Hepatic stellate cell (primary cell): ENCODE data around the gene CDH23.

Experiments used
- DNase-seq: peaks from one replicate; pipeline ENCODE4 v3.0.0; 2011; ENCODE audit warnings: low spot score

CDH23 gene

DNA sequence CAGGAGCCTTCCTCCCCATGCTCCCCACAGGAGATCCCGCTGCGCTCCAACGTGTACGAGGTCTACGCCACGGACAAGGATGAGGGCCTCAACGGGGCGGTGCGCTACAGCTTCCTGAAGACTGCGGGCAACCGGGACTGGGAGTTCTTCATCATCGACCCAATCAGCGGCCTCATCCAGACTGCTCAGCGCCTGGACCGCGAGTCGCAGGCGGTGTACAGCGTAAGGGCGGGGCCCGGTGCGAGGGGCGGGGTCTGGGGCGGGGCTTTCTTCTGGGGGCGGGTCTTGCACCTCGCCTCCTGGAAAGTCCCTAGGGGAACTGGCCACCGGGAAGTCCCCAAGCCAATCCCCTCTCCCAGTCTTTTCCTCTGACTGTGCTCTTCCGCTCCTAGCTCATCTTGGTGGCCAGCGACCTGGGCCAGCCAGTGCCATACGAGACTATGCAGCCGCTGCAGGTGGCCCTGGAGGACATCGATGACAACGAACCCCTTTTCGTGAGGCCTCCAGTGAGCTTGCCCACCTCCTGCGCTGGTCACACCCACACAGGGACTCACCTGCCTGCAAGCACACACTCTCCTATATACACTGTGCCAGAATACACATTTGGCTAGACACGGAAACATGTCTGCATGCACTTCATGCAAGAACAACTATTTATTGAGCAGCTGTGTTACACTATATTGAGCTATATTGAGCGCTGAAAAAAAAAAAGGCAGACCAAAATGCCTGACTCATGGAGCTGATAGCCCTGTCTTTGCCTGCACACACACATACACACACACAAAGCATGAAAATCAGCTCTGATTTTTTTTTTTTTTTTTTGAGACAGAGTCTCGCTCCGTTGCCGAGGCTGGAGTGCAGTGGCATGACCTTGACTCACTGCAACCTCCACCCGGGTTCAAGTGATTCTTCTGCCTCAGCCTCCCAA lies 409.3 kb downstream of the CDH23 start:
- DNase-seq, result no peak

DNA sequence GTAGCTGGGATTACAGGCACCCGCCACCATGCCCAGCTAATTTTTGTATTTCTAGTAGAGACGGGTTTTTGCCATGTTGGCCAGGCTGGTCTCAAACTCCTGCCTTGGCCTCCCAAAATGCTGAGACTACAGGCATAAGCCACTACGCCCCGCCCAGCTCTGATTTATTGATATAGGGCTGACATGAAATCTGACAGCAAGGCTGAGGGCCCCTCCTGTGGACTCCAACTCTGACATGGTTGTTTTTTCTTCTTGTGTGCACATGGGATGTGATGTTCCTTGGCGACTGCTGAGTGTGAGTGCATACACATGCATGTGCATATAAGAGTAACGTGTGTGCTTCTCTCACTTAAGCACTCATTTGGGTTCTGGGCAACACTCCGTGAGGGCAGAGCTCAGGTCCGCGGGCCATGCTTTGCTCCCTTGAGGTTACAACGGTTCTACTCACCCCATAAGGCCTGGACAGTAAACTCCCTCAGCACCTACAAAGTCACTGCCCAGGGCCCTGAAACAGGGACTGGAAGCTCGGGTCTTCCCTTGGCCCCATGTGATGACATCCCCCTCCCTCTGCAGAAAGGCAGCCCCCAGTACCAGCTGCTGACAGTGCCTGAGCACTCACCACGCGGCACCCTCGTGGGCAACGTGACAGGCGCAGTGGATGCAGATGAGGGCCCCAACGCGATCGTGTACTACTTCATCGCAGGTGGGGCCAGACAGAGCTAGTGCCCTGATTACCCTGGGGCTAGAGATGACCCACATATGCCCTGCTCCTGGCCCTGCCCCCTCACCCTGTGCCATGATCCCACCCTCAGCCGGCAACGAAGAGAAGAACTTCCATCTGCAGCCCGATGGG lies 410.2 kb downstream of the CDH23 start:
- no peak for DNase-seq

DNA sequence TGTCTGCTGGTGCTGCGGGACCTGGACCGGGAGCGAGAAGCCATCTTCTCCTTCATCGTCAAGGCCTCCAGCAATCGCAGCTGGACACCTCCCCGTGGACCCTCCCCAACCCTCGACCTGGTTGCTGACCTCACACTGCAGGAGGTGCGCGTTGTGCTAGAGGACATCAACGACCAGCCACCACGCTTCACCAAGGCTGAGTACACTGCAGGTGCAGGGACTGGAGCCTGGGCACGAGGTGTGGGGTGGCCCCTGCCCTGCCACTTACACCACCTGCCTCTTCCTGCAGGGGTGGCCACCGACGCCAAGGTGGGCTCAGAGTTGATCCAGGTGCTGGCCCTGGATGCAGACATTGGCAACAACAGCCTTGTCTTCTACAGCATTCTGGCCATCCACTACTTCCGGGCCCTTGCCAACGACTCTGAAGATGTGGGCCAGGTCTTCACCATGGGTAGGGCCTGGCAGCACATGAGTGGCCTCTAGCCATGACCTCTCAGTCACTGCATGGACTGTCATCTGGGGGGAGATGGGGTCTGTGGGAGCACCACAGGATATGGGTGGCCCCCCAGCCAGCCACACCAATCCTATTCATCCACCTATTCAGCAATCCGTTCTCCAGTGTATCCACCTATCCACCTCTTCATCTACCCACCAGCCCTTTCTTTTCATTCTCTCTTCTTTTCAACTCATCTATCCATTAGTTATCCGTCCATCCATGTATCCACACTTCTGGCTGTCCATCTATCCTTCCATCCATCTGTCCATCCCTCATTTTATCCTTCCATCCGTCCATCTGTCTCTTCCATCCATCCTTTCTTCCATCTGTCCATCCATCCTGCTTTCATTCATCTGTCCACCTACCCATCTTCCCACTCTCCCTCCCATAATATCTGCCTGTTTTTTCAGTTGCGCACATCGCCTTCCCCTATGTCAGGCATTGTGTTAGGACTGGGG lies 411.1 kb downstream of the CDH23 start:
- no peak for DNase-seq

DNA sequence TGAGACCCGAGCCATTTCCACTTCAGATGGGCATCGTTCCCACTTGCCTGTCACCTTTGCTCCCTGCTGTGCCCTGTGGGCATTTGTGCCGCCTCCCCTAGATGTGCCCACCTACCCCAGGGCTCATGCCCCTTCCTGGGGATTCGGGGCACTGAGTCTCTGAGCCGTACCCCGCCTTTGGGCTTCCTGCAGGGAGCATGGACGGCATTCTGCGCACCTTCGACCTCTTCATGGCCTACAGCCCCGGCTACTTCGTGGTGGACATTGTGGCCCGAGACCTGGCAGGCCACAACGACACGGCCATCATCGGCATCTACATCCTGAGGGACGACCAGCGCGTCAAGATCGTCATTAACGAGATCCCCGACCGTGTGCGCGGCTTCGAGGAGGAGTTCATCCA lies 412.9 kb downstream of the CDH23 start:
- DNase-seq, result no peak

DNA sequence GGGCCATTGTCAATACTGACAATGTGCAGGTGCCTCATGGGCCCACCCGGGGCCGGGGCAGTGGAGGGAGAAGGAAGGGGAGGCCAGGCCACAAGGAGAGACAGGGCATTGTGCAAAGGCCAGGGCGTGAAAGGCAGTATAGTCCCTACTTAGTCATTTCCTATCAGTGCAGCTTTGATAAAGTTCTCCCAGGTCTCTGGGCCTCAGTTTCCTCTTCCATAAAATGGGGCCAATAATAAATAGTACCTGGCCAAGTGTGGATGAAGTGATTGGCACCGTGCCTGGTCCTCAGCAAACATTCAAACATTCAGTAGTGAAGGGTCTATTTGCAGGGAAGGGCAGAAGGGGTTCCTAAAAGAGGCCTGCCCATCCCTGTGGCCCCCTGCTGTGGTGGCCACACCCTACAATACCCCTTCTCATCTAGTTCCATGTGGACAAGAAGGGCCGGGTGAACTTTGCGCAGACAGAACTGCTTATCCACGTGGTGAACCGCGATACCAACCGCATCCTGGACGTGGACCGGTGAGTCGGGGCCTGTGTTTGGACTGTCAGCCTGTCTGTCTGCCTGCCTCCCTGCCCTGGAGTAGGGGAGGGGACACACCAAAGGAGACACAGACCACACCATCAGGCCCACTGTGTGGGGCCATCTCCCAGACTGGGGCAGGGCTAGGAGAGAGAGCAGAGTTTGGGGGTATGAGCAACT lies 413.5 kb downstream of the CDH23 start:
- DNase-seq, result no peak

DNA sequence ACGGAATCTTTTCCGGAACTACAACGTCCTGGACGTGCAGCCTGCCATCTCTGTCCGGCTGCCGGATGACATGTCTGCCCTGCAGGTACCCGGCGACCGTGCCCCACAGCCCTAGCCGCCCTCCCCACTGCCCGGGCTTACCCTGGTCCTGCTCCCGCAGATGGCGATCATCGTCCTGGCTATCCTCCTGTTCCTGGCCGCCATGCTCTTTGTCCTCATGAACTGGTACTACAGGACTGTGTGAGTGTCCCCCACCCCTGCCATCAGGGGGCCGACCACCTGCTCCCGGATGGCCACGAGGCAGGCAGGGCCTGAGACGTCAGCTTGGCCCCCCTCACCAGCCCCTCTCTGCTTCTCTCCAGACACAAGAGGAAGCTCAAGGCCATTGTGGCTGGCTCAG lies 414.6 kb downstream of the CDH23 start:
- DNase-seq, result no peak

DNA sequence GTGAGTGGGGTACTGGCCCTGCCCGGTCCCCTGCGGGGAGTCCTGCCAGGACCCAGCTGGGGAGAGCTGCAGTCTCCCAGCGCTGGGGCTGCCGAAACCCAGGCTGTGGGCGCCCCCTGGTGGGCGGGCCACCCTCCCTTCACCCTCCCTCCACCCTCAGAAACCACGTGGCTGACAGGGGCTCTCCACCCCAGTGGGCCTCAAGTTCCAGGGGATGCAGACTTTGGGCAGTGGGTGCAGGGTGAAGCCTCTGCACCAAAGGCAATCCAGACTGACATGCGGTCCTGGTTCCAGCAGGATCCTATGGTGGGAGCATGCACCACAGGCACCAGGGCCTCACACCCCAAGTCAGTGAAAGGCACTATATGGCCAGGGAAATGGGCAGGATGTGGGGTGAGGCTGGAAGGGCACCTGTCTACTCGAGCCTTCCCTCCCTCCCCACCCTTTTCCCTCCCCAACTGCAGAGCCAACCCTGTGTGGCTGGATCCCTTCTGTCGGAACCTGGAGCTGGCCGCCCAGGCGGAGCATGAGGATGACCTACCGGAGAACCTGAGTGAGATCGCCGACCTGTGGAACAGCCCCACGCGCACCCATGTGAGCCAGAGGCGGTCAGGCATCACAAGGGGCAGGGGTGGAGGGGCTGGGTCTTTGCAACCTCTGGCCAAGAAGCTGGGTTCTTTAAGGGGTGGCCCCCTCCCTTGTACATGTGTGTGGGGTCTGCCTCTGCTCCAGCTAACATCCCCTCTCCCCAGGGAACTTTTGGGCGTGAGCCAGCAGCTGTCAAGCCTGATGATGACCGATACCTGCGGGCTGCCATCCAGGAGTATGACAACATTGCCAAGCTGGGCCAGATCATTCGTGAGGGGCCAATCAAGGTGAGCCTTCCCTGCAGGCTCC lies 415.5 kb downstream of the CDH23 start:
- DNase-seq, result peak; percentile 87

DNA sequence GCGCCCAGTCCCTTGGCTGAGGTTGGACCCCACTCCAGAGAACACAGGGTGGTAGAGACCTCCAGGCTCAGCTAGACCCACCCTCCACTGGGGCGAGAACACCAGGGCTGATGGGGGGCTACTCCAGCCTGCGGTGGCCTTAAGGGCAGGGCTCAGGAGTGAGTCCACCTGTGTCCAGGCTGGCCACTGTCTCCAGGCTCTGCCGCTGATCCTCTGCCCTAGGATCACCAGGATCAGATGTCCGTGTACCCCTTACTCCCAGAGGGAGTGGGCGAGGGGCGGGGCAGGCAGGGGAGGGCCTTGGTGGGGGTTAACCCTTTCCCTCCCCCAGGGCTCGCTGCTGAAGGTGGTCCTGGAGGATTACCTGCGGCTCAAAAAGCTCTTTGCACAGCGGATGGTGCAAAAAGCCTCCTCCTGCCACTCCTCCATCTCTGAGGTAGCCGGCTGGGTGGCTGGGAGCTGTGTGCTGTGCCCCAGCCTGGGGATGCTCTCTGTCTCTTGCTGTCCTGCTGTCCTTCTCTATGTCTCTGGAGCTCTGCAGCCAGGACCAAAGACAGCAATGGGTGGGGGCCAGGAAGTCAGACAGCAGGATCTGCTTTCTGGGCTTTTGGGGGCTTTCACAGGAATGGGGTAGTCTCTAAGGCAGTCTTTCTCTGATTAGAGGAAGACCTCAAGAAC lies 416.3 kb downstream of the CDH23 start:
- DNase-seq, result no peak

DNA sequence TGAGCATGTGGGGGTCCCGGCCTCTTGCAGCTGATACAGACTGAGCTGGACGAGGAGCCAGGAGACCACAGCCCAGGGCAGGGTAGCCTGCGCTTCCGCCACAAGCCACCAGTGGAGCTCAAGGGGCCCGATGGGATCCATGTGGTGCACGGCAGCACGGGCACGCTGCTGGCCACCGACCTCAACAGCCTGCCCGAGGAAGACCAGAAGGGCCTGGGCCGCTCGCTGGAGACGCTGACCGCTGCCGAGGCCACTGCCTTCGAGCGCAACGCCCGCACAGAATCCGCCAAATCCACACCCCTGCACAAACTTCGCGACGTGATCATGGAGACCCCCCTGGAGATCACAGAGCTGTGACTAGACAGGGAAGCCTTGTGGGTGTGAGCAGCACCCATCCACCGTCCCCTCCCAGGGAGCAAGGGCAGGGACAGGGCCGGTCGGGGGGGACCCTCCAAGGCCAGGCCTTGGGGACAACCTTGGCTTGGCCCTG lies 418.2 kb downstream of the CDH23 start:
- DNase-seq, result no peak

DNA sequence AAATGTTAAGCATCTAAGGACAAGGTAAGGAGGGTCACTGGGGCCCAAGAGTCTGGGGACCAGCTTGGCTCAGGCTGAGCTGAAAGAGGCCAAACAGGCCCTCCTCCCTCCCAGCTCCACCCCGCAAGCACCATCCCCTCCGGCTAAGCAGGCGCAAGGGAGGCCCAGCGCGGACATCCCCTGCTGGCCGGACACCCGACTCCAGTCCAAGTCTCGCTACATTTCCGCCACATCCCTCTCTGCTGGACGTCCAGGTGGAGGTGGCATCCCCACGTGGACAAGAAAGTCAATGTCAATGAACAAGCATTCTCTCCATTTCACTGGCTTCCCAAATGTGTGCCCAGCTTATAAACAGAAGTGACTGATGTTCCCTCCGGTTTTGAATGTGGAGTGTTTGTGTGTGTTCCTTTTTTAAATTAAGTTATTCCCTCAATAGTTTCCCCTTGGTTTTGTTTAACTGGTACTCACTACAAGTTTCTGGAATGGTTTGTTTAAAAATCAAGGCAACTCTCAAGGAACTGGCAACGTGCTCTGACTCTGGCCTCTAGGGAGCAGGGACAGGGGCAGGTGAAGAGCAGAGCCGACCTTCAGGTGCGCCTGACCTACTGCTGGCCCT lies 418.9 kb downstream of the CDH23 start:
- no peak for DNase-seq

DNA sequence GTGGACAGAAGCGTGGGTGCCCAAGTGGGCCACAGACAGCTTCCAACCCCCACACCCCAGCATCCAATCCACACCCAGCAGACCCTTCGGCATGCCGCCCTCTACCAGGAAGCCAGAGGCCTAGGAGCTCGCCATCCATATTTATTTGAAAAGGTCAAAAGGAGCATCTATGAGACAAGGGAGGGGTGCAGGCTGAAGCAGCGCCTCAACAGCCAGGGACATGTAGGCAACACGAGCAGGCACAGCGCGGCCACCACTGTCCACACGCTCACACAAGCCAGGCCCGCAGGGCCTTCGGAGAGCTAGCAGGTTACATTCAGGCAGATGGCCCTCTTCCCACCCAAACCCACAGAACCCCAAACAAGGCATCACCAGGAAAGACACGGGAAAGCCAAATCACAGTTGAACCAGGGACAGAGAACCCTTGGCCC lies 419.7 kb downstream of the CDH23 start:
- no peak for DNase-seq

DNA sequence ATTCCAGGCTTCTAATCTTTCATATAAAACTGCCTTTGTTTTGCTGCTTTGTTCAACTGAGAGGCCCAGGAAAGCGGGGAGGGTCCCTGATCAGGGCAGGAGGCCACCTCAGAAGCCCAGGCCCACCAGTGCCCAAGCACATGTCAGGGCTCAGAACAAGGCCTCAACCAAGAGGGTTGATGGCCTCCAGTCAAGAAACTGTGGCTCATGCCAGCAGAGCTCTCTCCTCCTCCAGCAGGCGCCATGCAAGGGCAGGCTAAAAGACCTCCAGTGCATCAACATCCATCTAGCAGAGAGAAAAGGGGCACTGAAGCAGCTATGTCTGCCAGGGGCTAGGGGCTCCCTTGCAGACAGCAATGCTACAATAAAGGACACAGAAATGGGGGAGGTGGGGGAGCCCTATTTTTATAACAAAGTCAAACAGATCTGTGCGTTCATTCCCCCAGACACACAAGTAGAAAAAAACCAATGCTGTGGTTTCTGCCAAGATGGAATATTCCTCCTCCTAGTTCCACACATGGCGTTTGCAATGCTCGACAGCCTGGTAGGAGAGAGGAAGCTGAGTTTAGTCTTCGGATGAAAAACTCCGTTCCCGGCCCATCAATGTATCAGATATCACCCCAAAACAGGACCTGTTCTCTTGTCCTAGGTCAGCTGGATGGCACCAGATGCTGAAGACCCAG lies 420.4 kb downstream of the CDH23 start:
- no peak for DNase-seq

DNA sequence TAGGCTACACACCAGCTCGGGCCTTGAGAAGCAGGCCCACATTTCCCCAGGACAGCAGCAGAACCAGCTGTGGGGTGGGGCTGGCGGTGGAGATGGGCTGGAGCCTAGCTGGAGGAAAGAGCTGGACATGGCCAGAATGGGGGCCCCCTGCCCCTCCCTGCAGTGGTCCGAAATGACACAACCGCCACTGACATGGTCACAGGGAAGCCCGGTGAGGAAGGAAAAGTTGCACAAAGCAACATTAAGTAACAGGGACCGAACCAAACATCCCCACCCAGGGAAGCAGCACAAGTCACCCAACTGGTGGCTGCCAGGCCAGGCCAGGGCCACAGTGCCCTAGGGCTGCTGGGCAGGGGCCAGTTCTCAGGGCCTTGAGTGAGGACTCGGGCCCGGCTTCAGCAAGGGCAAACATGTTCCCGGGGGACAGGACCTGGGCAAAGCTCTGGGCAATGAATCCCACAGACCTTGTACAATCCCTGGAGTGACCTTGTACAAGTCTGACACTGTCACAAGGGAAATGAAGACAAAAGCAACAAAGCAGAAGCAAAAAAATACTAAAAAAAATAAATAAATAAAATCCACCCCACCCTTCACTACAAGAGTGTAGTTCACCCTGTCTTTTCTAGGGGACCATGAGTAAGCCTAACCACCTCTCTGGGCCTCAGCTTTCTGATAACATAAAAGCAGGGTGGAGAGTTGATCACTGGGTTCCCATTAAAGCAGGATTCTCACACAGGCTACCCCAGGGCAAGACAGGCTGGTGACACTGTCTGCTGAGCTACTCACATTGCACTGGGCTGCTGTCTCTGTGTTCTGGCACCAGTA lies 421.3 kb downstream of the CDH23 start:
- DNase-seq, result no peak

DNA sequence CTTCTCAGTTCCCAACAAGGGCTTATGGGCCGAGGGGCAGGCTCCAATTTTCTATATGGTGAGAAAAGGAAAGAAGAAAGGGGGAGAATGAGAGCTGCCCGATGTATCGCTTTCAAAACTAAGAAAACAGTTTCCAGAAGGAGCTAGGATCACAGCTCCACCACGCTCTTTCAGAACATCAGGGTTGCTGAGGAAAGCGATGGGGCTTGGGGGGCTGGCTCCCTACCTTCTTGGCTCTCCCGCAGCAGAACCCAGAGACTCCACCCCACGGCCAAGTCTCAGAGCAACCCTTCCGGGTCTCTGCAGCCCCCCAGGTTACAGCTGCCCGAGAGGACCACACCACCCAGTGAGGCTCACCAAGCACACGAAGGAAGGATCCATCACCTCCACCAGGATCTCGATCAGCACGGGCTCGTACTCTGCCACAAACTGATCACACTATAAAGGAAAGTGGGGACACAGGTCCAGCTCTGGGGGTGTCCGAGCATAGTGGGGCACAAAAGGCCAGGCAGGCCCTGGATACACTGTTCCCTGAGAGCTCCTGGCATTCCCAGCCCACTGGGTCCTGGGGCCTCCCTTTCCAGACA lies 422.0 kb downstream of the CDH23 start:
- DNase-seq, result no peak

DNA sequence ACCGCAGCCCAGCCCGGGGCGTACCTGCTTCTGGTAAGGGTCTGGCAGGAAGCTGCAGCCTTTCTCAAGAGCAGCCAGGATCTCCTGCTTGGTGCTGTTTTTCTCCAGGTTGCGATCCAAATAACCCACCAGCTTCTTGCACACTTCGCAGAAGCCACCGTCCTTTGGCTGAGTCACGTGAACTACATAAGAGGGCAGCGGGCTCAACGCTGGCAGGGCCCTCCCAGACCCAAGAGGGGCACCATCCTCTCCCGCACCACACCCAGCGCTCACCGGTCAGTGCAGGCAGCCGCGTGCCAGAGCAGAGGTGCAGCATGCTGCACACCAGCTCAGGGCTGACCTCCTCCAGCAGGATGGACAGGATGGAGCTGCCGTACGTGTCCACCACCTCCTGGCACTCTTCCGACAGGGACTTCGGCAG lies 422.7 kb downstream of the CDH23 start:
- DNase-seq, result no peak

DNA sequence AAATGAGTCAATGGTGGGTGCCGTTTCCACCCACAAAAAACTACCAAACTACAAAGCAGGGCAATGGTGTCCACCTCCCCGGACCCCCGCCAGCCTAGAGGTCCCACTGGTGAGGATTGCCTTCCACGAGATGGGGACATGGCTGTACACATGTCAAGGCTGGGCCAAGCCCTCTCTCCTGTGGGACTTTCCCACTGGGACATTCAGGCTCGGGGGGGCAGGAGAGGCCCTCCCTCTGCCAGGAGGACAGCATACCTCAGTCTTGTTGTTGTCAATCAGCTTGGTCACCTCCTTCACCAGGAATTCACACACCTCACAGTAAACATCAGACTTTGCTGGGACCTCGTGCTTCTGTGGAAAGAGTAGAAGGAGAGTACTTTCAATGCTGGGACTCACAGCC lies 423.3 kb downstream of the CDH23 start:
- no peak for DNase-seq

DNA sequence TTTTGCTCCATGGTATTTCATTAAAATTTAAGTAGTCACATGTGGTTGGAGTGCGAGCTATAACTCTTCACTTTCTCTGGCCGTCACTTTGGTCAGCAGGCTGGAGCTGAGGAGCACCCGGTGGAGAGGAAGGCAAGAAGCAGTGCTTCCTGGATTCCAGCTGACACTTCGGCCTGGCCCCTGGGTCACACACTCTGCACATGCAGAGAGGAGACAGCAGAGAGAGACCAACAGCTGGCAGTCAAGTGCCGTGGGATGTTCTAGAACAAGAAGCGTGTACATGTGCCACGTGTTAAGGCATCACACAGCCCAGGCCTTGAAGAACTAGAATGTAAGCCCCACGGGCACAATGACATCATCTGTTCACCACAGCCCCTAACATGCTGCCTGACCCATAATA lies 424.2 kb downstream of the CDH23 start:
- no peak for DNase-seq
